Measurements from ENCODE around the gene CDC42EP4.
"Not testable (repeated sequence)": the region's sequence is repeated elsewhere in the genome, so short reads cannot be mapped to it uniquely, and the experiment has no call there.

Gene CDC42EP4

GRCh38 chr17:73342541-73343167, 30.9 kb upstream of the CDC42EP4 start:
- no peak for DNase-seq

DNA sequence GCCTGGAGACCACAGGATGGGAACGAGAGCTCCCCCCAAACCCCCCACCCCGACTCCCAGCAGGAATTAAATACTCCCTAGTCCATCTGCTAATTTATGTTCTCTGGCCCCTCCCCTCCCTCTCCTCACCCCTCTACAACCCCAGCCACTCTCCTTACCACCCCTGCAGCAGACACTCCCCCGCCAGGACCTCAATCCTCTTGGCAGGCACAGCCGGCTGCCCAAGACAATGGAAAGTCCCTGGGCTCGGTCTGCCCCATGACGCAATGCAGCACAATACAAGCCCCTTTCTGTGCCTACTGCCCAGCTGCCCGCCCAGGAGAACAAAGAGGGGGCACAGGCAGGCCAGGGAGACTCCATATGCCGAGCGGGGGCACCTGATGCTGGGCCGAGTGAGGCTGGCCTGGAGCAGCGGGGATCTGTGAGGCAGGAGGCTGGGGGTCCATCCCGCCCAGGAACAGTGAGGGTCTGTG, 30.3 kb upstream of the CDC42EP4 start:
- no peak for DNase-seq

GRCh38 chr17:73341350-73342049, 29.7 kb upstream of the CDC42EP4 start:
- DNase-seq: no peak

DNA sequence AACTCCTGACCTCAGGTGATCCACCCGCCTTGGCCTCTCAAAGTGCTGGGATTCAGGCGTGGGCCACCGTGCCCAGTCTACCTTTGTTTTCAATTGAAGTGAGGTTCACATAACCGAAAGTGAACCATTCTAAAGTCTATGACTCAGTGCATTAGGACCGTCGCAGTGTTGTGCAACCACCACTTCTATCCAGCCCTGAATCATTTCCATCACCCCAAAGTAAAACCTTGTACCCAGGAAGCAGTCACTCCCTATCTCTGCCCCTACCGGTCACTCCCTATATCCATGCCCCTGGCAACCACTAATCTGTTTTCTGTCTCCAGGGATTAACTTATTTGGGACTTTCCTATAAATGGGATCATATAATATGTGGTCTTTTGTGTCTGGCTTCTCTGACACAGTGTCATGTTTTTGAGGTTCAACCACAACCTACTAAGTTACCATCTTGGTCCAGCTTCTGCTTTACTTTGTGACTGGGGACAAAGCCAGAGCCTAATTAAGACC, 28.3 kb upstream of the CDC42EP4 start:
- no peak for DNase-seq

- DNase-seq: no peak
Measured at GRCh38 chr17:73338566-73339197, 26.9 kb upstream of the CDC42EP4 start.

DNA sequence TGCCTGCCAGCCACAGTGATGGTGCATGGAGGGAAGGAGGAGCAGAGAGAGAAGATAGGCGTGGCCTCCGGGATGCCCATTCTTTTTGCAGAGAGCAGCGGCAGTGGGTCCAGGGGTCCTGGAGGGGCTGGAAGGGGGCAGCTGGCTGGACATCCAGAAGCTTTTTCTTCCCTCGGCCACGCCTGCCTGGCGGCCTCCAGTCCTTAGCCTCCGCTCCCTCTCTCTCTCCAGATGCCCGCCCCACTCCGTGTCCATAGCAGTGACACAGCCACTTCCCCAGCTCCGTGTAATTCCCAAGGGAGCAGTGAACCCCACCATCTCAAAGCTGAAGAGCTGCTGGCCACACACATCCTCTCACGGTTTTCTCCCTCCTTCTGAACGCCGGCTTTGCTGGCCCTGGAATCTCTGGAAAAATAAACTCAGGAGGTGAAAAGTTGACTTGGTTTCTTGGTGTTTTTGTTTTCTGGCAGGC, 26.3 kb upstream of the CDC42EP4 start:
- no peak for DNase-seq

GRCh38 chr17:73337330-73337710, 25.5 kb upstream of the CDC42EP4 start:
- DNase-seq: no peak

- no peak for DNase-seq
Measured at GRCh38 chr17:73336408-73337329, 24.9 kb upstream of the CDC42EP4 start.

GRCh38 chr17:73335591-73336407, 24.0 kb upstream of the CDC42EP4 start:
- DNase-seq: no peak

DNA sequence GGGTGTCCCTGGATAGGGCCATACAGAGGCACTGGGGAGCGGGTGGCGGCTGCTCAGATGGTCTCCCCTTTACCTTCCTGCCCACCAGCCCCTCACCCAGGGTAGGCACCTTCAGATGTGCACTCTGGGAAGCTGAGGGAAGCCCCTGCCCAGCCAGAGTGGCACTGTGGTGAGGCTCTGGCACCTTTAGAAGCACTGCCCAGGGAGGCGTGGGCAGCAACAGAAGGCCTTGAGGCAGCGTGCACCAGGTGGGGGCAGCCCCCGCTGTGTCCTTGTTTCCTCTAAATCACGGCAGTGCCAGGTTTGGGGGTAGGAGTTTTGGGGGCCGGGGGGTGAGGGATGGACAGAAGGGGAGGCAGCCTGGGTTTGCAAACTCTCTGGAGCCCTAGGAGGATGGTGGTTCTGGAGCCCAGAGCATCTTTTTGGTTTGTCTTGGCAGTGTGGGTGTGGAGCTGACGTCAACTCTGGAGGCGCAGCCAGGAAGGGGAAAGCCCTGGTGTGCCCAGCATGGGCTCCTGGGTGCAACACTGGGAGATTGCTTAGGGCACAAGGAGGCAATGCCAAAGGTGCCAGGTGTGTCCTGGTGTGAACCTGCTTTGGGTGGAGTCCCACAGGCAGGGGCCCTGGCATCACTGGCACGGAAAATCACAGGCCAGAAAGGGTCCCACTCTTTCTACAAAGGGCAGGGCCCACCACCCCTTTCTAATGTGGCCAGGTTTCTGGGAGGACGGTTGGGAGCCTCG, 23.1 kb upstream of the CDC42EP4 start:
- no peak for DNase-seq

- not testable (repeated sequence) for DNase-seq
Measured at GRCh38 chr17:73333445-73333844, 21.6 kb upstream of the CDC42EP4 start.

DNA sequence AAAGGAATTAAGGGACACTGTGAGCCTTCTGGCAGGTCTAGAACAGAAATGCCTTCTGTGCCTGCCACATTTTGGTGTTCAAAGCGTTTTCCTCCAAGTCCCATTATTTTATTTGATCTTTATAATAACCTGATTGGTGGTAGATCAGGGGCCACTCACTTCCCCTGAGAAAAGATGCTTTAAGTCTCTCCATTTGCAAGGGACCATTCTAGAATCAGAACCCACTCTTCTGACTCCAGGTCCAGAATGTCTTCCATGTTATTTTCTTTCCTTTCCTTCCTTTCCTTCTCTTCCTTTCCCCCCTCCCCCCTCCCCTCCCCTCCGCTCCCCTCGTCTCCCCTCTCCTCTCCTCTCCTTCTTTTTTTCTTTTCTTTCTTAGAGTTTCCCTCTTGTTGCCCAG, 19.3 kb upstream of the CDC42EP4 start:
- DNase-seq: no peak

DNA sequence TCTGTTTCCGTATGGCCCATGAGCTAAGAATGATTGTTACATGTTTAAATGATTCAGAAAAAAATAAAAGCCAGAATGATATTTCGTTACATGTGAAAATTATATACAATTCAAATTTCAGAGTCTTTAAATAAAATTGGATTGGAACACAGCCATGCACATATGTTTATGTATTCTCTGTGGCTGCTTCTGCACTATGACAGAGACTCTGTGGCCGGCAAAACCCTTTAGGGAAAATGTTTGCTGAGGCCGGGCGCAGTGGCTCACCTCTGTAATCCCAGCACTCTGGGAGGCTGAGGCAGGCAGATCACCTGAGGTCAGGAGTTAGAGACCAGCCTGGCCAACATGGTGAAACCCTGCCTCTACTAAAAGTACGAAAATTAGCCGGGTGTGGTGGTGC, 15.9 kb upstream of the CDC42EP4 start:
- DNase-seq: no peak

DNA sequence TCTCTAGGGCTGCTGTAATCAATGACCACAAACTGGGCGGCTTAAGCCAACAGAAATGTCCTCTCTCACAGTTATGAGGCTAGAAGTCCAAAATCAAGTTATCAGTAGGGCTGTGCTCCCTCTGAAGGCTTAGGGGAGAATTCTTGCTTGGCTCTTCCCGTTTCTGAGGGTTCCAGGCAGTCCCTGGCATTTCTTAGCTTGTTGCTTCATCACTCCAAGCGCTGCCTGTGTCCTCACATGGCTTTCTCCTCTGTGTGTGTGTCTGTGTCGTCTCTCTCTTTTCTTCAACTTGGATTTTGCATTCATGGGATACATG, 13.7 kb upstream of the CDC42EP4 start:
- no peak for DNase-seq

GRCh38 chr17:73324711-73325526, 13.1 kb upstream of the CDC42EP4 start:
- DNase-seq: no peak

- DNase-seq: no peak
Measured at GRCh38 chr17:73324160-73324475, 12.3 kb upstream of the CDC42EP4 start.

- no peak for DNase-seq
Measured at GRCh38 chr17:73323409-73324159, 11.8 kb upstream of the CDC42EP4 start.

DNA sequence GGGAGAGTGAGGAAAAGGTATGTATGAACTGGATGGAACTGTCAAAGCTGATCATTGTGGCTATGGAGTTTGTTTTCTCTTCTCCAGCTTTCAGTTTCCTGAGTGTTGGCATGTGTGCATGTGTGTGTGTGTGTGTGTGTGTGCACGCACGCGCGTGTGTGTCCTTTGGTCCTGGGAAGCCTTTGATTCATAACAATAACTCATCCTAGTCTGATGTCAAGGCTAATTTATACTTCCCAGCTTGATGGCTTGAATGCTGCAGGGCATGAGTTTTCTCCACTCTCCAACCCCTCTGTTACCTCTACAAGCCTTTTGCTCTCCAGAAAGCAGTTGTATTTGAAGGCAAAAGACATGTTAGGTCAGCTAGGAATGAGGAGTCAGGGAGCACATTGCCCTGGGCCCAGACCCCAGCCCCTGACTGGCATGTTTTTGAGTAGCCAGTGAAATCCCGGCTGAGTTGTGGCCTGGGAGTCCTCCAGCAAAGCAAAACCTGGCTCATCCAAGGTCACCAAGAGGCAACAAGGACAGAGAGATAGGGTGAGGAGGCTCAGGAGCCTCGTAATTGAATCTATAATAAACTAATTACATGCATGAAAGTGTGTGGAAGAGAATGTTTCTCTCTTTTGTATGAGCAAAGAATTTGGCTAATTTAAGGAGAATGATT, 8.9 kb upstream of the CDC42EP4 start:
- DNase-seq: no peak

DNA sequence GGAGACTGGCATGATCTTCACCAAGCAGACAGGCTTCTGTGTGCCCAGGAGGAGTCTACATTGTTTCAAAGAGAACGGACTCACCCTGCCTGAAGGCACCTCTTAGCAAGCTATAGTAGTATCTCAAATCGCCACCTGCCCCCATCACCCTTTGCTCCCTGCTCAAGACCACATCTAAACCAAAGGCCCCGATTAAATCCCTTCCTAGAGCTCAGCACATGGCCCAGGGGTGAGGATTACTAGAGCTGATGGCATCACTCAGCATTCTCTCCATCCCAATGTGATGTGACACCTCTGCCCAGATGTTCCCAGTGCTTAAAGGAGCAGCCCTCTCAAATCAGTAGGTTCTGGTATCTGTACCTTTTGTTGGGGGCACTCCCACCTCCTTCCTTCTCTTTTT, 8.0 kb upstream of the CDC42EP4 start:
- DNase-seq: no peak

All from activated CD4-positive, alpha-beta T cell treated with anti-CD3 and anti-CD28 coated beads, Interleukin-2, amount 50 U/mL, for 1 hour (primary cell).